GM12865 (cell line): ENCODE data around the gene ENTPD7.
"Not testable (repeated sequence)": the region's sequence is repeated elsewhere in the genome, so short reads cannot be mapped to it uniquely, and the experiment has no call there.

Experiments
- DNase-seq: peaks from one replicate; pipeline ENCODE4 v3.0.0; 2010; ENCODE audit warnings: low read depth
- H3K4me3 ChIP-seq: 2 replicates; pipeline ENCODE4 v1.5.1; 2011; ENCODE audit warnings: mild to moderate bottlenecking, low read depth, low read length, control low read depth
- CTCF ChIP-seq: IDR thresholded peaks from 2 replicates; pipeline ENCODE4 v1.5.1; 2011; ENCODE audit warnings: low read length, control low read depth, low read depth, inconsistent platforms; ENCODE audit not compliant: insufficient read depth; ENCODE audit errors: missing control alignments

ENTPD7 gene

DNA sequence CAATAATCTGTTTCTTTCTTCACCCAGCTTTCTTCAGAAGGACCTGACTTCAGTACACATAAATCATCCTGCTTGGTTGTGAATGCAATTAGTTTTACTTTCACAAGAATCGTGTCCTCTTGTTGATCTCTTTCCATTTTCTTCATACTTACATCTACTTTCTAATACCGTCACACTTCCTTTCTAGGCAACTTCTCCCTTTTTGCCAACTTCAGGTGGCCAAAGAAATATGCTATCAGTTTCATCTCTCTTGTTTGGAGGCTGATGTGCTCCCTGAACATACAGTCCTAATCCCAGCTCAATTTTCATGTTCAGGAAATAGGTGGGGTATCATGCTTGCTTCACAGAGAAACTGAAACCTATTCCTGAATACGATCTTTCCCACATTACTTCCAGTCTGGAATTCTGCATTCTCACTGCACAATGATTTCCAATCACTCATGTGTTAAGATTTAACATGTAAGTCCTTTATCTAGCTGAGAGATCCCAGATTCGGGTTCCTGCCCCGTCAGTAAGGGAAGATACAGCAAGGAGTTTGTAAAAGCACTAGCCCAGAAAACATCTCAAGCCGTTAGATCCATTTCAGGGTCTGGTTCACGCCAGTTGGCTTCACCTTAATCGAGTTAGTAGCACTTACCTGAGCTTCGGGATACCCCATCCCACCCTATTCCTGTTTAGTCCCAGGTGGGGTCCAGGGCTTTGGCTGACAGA lies 40.1 kb upstream of the ENTPD7 start:
- no peak for TF ChIP-seq CTCF

GRCh38 chr10:99619851-99620710 lies 39.2 kb upstream of the ENTPD7 start, which contains the start of gene SLC25A28:
Gene SLC25A28, minus strand, starts transcription at chr10:99620439. Its CDS starts 104 bp downstream, at chr10:99620335.
- H3K4me3 ChIP-seq, result peak within 1 kb of the TSS; percentile 95
- peak; percentile 100 for DNase-seq
- no peak for TF ChIP-seq CTCF

More for the DNA sequence above, 40.1 kb upstream of the ENTPD7 start:
- DNase-seq, result peak; percentile 60
- peak overlapping the region; percentile 95 for H3K4me3 ChIP-seq

DNA sequence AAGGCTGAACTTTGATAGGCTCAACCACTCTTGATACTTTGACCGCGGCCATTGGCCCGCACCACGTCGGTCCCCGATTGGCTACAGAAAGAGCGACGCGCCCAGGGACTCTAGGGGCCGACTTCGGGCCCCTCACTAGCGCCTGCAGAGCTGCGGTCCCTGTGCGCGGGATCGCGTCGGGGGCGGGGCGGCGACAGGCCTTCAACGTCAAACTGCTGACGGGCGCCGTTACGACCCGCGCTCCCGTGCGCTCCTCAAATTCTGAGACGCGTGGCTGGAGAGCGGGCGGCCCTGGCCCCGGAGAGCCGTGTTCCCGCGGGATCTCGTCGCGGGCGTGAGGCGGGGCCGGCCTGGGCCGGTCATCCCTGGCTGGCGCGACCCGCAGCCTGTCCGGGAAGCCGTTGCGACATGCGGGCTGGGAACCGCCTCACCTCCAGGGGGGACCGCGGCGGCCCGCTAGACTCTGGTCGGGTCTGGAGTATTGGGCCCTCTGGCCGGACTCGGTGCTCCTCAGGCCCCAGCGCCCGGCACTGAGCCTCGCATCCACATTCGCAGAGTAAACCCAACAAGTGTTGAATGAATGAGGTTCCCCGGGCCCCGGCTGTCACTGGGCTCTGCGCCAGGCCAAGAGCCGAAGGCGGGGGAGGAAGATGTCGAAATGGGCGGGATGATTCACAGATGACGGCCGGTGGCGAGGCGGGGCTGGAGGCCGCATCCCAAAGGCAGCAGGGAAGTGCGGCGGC lies 38.4 kb upstream of the ENTPD7 start:
- peak; percentile 89 for DNase-seq
- TF ChIP-seq CTCF, result no peak
- H3K4me3 ChIP-seq, result peak overlapping the region; percentile 71

- TF ChIP-seq CTCF, result no peak
- DNase-seq, result no peak
- H3K4me3 ChIP-seq, result peak overlapping the region; percentile 71
Observed at GRCh38 chr10:99621454-99622251, 37.7 kb upstream of the ENTPD7 start.

GRCh38 chr10:99623919-99624318 lies 35.4 kb upstream of the ENTPD7 start:
- TF ChIP-seq CTCF, result no peak
- no peak for DNase-seq
- H3K4me3 ChIP-seq, result no peak overlapping the region

GRCh38 chr10:99625124-99625523 lies 34.2 kb upstream of the ENTPD7 start:
- not testable (repeated sequence) for H3K4me3 ChIP-seq, DNase-seq
